GM23338 (cell line): ENCODE measurements around the gene CD300E.

ENCODE experiments used
- EZH2 ChIP-seq: fragments of 200-600 bp; sonication (generic); IDR thresholded peaks from one replicate; pipeline ENCODE4 v1.8.0; 2017; ENCODE audit warnings: antibody characterized with exemption, mild to moderate bottlenecking, low read depth; ENCODE audit not compliant: unreplicated experiment
- TF ChIP-seq, protein P1 (sequence below), 2 experiments: fragments of 200-600 bp in 1 of 2; sonication (generic) in 1 of 2; conservative IDR thresholded peaks; 2 replicates each; pipeline versions ENCODE4 v1.5.1 to v1.6.1; 2016 to 2017; ENCODE audit warnings: antibody characterized with exemption in 2 of 2, low read depth in 2 of 2, mild to moderate bottlenecking in 2 of 2, moderate library complexity in 1 of 2
- TF ChIP-seq, protein P2 (sequence below): IDR thresholded peaks from one replicate; pipeline ENCODE4 v1.6.1; 2018; ENCODE audit warnings: antibody characterized with exemption; ENCODE audit not compliant: unreplicated experiment

DNA sequence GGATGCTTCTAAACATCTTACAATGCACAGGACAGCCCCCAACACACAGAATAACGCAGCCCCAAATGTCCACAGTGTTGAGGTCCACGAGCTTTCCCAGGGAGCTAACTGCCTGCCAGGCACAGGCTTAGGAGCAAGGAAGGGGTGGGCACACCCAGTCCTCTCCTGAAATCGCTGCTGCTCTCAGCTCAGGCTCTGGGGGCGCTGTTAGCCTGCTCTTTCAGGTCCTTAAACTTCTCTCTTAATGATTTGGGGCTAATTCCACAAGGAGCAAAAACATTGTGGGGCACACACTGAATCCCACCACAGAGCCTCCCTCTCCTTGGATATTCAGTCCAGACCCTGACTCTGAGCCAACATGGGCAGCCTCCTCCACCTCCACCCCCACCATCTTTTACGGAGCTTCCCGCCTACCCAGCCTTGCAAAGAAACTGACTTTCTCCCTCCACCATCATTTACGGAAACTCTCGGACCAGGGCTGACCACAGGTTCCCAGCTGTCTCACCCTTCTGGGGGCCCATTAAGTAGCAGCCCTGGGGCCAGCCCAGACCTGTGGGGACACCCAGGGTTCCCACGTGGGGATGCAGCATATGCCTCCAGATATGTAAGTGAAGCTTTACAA, 57.3 kb downstream of the CD300E start:
- TF ChIP-seq EZH2, result no peak
- TF ChIP-seq, protein P1, sequence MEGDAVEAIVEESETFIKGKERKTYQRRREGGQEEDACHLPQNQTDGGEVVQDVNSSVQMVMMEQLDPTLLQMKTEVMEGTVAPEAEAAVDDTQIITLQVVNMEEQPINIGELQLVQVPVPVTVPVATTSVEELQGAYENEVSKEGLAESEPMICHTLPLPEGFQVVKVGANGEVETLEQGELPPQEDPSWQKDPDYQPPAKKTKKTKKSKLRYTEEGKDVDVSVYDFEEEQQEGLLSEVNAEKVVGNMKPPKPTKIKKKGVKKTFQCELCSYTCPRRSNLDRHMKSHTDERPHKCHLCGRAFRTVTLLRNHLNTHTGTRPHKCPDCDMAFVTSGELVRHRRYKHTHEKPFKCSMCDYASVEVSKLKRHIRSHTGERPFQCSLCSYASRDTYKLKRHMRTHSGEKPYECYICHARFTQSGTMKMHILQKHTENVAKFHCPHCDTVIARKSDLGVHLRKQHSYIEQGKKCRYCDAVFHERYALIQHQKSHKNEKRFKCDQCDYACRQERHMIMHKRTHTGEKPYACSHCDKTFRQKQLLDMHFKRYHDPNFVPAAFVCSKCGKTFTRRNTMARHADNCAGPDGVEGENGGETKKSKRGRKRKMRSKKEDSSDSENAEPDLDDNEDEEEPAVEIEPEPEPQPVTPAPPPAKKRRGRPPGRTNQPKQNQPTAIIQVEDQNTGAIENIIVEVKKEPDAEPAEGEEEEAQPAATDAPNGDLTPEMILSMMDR (conservative IDR thresholded peaks at IDR 0.05; ENCODE audit: low read depth in 2 of 2), result peak; percentile 86 to 87
- TF ChIP-seq, protein P2, sequence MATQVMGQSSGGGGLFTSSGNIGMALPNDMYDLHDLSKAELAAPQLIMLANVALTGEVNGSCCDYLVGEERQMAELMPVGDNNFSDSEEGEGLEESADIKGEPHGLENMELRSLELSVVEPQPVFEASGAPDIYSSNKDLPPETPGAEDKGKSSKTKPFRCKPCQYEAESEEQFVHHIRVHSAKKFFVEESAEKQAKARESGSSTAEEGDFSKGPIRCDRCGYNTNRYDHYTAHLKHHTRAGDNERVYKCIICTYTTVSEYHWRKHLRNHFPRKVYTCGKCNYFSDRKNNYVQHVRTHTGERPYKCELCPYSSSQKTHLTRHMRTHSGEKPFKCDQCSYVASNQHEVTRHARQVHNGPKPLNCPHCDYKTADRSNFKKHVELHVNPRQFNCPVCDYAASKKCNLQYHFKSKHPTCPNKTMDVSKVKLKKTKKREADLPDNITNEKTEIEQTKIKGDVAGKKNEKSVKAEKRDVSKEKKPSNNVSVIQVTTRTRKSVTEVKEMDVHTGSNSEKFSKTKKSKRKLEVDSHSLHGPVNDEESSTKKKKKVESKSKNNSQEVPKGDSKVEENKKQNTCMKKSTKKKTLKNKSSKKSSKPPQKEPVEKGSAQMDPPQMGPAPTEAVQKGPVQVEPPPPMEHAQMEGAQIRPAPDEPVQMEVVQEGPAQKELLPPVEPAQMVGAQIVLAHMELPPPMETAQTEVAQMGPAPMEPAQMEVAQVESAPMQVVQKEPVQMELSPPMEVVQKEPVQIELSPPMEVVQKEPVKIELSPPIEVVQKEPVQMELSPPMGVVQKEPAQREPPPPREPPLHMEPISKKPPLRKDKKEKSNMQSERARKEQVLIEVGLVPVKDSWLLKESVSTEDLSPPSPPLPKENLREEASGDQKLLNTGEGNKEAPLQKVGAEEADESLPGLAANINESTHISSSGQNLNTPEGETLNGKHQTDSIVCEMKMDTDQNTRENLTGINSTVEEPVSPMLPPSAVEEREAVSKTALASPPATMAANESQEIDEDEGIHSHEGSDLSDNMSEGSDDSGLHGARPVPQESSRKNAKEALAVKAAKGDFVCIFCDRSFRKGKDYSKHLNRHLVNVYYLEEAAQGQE, result no peak
